HG03196 (cell line): Measurements from ENCODE around the gene CD24.
"Not testable (repeated sequence)": the region's sequence is repeated elsewhere in the genome, so short reads cannot be mapped to it uniquely, and the experiment has no call there.

ENCODE experiments used
- ATAC-seq: cut with Tn5 transposase; IDR thresholded peaks from one replicate; pipeline ENCODE4 v1.9.1; 2021; ENCODE audit not compliant: unreplicated experiment

Gene CD24

DNA sequence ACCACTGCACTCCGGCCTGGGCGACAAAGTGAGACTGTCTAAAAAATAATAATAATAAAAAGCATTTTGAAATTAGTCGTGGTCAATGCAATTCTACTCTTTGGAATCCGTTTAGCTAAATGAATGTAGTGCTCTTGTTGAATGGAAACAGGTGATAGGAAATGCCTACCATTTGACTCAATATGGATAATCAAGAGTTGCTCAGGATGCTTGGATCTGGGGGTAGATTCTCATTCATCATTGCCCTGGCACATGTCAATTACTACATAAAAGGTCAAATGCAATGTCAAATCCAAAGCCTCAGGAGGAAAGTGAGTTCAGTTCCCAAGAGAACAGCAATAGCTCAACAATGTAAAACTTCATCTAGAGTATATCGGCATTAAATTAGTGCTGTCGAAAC lies 3.8 kb downstream of the CD24 start:
- not testable (repeated sequence) for ATAC-seq

DNA sequence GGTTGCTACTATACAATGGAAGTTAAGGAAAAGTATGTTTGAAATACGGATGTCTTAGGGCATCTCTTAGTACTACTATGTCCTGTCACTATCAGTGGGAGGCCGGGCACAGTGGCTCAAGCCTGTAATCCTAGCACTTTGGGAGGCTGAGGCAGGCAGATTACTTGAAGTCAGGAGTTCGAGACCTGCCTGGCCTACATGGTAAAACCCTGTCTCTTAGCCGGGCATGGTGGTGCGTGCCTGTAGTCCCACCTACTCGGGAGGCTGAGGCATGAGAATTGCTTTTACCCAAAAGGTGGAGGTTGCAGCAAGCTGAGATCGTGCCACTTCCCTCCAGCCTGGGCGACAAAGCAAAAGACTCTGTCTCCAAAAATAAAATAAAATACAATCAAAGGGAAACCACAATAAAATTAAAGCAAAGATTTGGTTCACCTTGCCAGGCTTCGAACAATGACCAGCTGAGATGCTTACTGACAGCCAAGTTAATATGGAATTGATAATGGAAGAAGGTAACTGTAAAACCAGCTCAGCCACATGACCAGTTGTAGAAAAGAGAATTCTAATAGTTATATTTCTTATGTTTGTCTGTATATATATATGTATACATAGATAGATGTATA lies 6.5 kb downstream of the CD24 start:
- ATAC-seq: no peak

DNA sequence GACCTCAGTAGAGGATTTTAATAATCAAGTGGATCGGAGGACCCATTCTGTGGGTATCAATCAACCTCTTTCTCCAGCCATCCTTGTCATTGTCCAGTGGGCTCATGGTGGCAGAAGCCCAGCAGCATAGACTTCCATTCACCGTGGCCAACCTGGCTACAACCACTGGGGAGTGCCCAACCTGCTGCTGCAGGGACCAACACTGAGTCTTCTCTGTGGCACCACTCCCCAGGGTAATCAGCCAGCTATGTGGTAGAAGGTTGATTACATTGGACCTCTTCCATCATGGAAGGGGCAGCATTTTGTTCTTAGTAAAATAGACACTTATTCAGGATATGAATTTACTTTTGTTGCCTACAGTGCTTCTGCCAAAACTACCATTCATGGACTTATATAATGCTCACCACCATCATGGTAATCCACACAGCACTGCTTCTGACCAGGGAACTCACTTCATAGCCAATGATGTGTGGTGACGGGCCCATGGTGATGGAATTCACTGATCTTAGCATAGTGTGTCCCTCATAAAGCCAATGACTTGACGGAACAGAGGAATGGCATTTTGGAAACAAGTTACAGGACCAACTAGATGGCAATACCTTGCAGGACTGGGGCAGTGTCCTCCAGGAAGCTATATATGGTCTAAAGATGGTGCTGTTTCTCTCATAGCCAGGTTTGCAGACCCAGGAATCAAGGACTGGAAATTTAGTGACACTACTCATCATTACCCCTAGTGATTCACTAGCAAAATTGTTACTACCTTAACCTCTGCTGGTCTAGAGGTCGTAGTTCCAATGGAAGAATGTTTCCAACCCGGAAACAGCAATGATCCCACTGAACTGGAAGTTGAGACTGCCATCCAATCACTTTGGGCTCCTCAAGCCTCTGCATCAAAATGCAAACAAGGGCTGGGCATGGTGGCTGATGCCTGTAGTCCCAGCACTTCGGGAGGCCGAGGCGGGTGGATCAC lies 7.6 kb downstream of the CD24 start:
- no peak for ATAC-seq

DNA sequence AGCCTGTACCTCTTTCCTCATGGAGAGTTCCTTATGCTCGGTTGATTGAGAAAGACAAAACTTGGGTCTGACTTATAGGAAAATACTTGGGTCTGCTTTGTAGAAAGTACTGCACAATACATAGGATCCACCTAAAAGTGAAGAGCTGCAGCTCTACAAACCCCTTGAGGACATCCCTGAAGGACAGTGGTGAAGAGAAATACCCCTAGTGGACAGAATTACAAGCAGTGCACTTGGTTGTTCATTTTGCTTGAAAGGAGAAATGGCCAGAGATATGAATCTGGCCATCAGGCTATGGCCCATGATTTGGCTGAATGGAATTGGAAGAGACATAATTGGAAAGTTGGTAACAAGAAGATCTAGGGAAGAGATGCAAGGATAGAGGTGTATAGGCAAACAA lies 8.3 kb downstream of the CD24 start:
- no peak for ATAC-seq

DNA sequence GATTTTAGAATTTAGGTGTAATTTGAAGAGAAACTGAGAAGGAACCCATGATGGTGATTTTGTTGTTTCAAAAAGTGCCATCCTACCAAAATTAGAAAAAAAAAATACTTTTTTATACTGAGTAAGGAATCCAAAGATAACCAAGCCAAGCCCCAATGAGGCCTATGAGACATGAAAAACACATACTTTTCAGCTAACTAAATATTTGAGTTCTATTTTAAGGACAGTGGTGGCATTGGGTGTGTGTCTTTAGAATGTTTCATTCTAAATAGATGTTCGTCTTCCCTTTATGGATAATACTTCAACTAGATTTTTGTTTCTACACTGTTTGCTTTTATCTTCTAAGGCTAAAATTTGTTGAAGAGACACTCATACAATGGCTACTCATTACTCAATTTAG lies 9.6 kb downstream of the CD24 start:
- no peak for ATAC-seq

DNA sequence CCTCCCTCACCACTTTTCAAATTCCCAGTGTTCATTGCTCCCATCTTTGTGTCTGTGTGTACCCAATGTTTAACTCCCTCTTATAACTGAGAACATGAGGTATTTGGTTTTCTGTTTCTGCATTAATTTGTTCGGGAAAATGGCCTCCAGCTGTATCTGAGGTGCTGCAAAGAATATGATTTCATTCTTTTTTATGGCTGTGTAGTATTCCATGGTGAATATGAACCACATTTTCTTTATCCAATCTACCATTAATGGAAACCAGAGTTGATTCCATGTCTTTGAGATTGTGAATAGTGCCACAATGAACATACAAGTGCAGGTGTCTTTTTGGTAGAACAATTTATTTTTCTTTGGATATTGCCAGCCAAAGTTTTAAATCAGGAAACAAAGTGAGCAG lies 10.4 kb downstream of the CD24 start:
- no peak for ATAC-seq

DNA sequence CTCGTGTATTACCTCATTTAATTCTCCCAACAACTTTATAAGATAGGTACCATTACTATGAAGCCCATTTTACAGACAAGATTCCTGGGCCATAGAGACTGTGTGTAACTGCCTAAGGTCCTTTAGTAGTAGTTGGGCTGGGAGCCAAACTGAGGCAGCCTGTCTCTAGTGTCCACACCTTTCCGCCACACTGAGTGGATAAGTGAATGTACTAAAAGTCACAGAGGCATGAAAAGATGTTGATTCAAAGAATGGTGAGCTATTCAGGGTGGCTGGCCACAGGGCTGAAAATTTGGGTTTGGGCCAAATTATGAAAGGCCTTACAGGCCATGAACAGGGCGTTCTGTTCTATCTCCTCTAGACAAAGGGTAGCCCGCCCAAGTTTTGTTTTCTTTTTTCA lies 11.0 kb downstream of the CD24 start:
- ATAC-seq: no peak

DNA sequence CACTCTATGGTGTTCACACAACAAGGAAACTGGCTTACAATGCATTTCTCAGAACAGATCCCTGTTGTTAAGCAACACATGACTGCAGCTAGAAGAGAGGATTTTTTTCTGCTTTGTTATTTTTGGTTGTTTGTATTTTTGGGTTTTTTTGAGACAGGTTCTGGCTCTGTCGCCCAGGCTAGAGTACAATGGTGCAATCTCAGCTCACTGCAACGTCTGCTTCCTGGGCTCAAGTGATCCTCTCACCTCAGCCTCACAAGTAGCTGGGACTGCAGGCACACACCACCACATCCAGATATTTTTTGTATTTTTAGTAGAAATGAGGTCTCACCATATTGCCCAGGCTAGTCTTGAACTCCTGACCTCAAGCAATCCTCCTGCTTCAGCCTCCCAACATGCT lies 12.7 kb downstream of the CD24 start:
- no peak for ATAC-seq

DNA sequence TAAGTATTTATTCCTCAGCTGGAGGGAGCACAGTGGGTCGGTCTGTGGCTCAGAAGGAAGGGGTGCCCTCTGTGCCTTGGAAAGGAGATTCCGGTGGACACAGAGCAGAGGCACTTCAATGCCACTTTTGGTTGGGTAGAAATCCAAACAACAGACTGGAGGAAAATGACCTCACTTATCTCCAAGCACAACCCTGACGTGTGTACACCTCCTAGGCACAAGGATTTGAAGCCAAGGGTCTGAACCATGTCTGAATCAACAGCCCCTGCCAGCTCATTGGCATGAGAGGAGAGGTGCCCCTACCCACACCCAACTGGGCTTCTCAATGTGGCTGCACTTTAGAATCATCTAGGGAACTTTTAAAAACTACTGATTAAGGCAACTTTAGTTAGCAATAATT lies 13.4 kb downstream of the CD24 start:
- no peak for ATAC-seq

DNA sequence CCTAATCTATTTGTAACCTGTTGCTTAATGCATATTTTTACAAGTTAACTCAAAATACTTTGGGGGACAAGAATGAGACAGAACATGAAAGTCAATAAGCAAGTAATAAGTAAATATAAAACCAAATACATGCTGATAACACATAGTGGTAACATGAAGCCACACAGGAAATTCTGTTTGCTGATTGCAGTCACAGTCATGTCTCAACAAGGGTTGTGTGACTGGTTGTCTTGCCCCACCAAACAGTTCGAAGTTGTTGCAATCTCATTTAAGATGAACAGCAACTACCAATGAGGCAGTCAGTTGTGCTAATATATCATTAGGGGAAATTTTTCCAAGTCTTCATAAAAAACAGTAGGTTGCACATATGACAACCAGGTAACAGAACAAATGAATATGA lies 14.5 kb downstream of the CD24 start:
- ATAC-seq: no peak

DNA sequence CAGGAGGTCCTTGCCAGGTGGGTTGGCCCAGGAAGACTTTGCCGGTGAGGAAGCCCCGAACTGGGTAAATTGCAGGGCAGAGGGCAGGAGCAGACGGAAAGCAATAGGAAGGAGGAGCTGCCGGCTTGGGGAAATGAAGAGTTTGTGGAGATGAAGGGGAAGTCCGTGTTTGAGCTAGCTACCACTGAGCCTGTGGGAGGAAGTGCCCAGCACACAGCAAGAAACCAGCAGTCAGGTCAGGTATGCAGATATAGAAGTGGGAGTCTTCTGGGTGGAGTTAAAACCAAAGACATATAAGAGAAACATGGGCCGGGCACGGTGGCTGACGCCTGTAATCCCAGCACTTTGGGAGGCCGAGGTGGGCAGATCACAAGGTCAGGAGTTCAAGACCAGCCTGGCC lies 34.7 kb downstream of the CD24 start:
- ATAC-seq: no peak

DNA sequence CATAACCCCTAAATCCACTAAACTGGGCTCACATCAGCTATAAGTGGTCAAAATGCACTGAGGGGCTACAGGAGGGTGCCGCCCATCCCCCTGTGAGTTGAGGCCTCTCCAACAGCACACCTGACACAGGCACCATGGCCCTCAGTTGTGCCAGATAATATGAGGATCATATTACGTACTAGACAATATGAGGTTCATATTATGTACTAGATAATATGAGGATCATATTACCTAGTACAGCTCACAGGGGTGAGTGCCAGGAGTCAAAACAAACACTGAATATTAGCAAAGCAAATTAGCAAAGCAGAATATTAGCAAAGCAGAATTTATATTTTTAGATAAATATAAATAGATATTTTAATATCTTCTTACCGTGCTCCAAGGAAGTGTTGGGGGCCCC lies 35.3 kb downstream of the CD24 start:
- no peak for ATAC-seq

DNA sequence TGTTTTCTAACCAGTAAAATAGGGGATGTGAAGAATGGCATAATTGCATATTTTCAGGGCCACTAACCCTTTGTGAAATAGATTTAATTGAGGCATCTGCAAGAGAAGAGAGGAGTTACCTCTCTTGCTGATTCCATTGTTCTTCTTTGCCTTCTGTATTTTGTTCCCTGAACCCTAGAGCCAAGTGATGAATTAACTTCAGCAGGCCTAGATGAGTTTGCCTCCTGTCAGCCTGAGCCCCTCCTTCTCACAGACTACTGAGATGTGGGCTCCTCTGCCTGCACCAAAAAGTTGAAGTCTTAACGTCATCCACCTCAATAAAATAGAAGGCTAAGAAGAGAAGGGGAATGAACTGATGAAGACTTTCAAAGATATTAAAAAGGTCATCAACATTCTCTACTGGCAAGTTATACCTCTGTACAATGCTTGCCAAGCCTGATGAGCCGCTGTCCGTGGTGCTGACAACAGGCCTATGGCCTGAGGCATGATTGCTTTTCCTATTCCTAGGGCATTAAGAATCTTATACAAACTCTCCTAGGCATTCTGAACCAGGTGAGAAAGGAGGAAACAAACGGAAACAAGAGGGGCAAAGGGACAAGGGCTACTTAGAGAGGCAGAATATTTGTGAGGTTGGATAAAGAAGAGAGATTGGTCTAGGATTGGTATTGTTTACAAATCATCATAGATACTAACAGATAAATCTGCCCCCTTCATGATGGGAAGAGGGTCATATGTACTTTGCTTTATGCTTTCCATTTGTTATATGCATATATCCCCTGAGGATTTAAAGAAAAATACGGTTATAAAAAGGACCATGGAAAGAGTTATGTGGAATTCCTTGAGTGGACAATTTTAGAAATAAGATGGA lies 46.8 kb downstream of the CD24 start:
- no peak for ATAC-seq

DNA sequence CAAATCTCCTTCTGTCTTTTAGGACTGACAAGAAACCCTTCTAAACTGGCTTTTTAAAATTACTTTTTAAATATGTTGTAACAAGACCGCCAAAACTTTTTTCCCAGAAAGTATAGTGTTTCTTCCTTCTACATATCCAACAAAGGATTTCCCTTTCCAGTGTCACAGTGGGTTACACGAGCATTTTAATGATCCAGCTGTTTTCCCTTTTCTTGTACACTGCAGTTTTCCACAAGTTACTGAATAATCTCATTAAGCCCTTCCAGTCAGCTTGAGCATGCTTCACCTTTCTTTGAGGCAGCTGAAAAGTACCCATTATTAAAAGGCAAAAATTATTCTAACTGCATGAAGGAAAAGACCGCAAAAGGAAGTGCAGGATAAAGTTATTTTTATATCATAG lies 48.6 kb downstream of the CD24 start:
- ATAC-seq: no peak

DNA sequence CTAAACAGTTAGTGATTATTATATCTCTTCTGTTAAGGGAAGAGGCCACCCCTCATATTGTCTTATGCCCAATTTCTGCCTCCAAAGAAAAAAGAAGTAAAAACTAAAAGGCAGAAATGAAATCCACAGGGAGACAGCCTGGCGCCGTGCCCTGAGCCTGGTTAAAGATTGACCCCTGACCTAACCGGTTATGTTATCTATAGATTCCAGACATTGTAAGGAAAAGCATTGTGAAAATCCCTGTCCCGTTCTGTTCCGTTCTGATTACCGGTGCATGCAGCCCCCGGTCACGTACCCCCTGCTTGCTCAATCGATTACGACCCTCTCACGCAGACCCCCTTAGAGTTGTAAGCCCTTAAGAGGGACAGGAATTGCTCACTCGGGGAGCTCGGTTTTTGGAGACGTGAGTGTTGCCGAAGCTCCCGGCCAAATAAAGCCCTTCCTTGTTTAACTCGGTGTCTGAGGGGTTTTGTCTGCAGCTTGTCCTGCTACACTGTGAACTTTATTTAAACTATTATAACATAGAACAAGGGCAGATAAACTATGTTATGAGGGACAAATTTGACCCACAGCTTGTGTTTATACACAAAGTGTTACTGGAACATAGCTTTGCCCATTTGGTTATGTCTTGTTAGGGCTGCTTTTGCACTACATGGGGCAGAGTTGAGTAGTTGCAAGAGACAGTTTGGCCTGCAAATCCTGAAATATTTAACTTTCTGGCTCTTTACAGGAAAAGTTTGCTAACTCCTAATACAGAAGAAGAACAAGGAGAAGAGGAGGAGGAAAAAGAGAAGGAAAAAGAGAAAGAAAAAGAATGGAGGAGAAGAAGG lies 49.6 kb downstream of the CD24 start:
- no peak for ATAC-seq

DNA sequence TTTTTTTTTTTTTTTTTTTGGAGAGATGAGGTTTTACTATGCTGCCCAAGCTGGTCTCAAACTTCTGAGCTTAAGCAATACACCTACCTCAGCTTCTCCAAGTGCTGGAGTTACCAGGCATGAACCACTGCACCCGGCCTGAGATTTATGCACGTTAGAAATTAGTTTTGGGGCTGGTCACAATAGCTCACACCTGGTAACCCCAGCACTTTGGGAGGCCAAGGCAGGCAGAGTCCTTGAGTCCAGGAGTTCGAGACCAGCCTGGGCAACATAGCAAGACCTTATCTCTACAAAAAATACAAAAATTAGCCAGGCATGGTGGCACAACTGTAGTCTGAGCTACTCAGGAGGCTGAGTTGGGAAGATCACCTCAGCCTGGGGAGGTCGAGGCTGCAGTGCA lies 51.9 kb downstream of the CD24 start:
- ATAC-seq: no peak
